Progenitor cell of endocrine pancreas (in vitro differentiated cells): ENCODE data around the gene KRT75. TPM values are rescaled to one million over a fixed set of nuclear protein-coding genes. Genes with fewer than 3 reads are reported as not detected.

Source experiments
- DNase-seq: peaks from one replicate; pipeline ENCODE4 v3.0.0; 2021; ENCODE audit warnings: low spot score; ENCODE audit not compliant: unreplicated experiment
- H3K27ac Mint-ChIP-seq: 2 replicates; pipeline ENCODE4 v1.8.0; 2021; ENCODE audit warnings: mild to moderate bottlenecking, moderate library complexity, mixed read lengths
- H3K27me3 Mint-ChIP-seq: 2 replicates; pipeline ENCODE4 v1.8.0; 2021; ENCODE audit warnings: mixed read lengths
- H3K36me3 Mint-ChIP-seq: 2 replicates; pipeline ENCODE4 v1.8.0; 2022; ENCODE audit warnings: mixed read lengths; ENCODE audit not compliant: insufficient read depth
- H3K4me1 Mint-ChIP-seq: 2 replicates; pipeline ENCODE4 v1.8.0; 2021; ENCODE audit warnings: low read depth, mixed read lengths
- H3K4me3 Mint-ChIP-seq: 2 replicates; pipeline ENCODE4 v1.8.0; 2021; ENCODE audit warnings: low read depth, mild to moderate bottlenecking, moderate library complexity, mixed read lengths
- H3K9me3 Mint-ChIP-seq: 2 replicates; pipeline ENCODE4 v1.8.0; 2021; ENCODE audit warnings: low read depth, mixed read lengths
- total RNA-seq: library from RNA; stranded (reverse); gene quantifications from 2 replicates; pipeline ENCODE4 v1.2.1, GENCODE V29; 2021
- TF ChIP-seq, protein P1 (sequence below): fragments of 200-600 bp; sonication (generic); IDR thresholded peaks from one replicate; pipeline ENCODE4 v1.5.0; 2021; ENCODE audit warnings: antibody characterized with exemption, mild to moderate bottlenecking; ENCODE audit not compliant: unreplicated experiment

The KRT75 gene
- total RNA-seq, 1 donor from 2014 or later = not detected

DNA sequence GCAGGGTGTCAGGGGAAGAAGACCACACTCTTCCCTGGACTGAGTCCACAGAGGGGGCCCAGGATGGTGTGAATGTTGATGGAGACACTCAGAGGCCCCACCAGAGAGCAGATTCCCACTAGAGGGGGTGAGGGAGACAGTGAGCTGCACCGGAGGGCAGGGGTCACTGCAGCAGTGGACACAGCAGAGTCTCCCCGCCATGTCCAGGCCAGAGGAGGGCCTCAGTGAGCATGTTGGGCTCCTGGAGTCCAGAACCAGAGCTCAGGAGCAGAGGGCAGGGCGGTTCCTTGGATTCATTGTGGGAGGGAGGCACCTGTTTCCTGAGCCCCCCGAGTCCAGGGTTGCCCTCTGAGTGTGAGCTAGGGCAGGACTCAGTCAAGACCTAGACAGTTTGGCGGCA lies 26.3 kb downstream of the KRT75 start:
- H3K27ac Mint-ChIP-seq = peak overlapping the region; percentile 71
- H3K27me3 Mint-ChIP-seq = peaks cover 26% of the 10 kb centered on the region
- H3K9me3 Mint-ChIP-seq = peaks cover 3% of the 10 kb centered on the region
- DNase-seq = no peak
- peaks cover 14% of the 10 kb centered on the region for H3K4me1 Mint-ChIP-seq
- TF ChIP-seq, protein P1, sequence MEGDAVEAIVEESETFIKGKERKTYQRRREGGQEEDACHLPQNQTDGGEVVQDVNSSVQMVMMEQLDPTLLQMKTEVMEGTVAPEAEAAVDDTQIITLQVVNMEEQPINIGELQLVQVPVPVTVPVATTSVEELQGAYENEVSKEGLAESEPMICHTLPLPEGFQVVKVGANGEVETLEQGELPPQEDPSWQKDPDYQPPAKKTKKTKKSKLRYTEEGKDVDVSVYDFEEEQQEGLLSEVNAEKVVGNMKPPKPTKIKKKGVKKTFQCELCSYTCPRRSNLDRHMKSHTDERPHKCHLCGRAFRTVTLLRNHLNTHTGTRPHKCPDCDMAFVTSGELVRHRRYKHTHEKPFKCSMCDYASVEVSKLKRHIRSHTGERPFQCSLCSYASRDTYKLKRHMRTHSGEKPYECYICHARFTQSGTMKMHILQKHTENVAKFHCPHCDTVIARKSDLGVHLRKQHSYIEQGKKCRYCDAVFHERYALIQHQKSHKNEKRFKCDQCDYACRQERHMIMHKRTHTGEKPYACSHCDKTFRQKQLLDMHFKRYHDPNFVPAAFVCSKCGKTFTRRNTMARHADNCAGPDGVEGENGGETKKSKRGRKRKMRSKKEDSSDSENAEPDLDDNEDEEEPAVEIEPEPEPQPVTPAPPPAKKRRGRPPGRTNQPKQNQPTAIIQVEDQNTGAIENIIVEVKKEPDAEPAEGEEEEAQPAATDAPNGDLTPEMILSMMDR = no peak
- H3K36me3 Mint-ChIP-seq = peaks cover 2% of the 10 kb centered on the region
- H3K4me3 Mint-ChIP-seq = no peak overlapping the region

DNA sequence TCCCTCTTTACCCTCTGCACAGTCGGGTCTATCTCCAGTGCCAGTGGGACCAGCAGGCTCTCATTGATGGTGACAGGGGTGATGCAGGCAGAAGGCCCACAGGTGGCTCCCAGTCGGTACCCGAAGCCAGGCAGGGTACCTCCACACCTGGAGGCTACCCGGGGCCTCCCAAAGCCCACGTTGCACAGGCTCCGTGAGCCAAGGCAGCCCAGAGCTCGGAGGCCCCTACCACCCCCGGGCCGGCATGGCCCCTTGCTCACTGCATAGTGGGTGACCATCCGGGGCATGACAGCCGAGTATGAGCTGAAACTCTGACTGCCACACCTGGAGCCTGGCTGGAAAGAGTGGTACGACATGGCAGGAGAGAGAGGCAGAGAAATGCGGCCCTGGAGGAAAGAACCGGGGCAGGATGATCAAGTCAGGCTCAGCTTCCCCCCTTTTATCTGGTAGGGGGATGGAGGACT lies 28.2 kb downstream of the KRT75 start, which contains the start of gene KRT82:
TSS of gene KRT82 (minus strand) at position 414 of the 464 bp plus-strand sequence. CDS start at position 356, 58 bp downstream.
- TF ChIP-seq, protein P1 = no peak
- H3K36me3 Mint-ChIP-seq = peaks cover 2% of the 10 kb centered on the region
- peaks cover 3% of the 10 kb centered on the region for H3K9me3 Mint-ChIP-seq
- H3K4me3 Mint-ChIP-seq = no peak within 1 kb of the TSS
- H3K27ac Mint-ChIP-seq = no peak within 1 kb of the TSS
- no peak for DNase-seq
- peaks cover 7% of the 10 kb centered on the region for H3K4me1 Mint-ChIP-seq
- peaks cover 43% of the 10 kb centered on the region for H3K27me3 Mint-ChIP-seq

- Mint-ChIP-seq H3K9me3 (peaks cover 3% of the 10 kb centered on the region), H3K4me3 (no peak overlapping the region), H3K27ac (no peak overlapping the region), H3K36me3 (peaks cover 2% of the 10 kb centered on the region), H3K27me3 (peaks cover 46% of the 10 kb centered on the region), H3K4me1 (peaks cover 2% of the 10 kb centered on the region)
- no peak for DNase-seq
- TF ChIP-seq, protein P1 = no peak
Observed at GRCh38 chr12:52404951-52405350, 29.2 kb downstream of the KRT75 start.

GRCh38 chr12:52403561-52403960 lies 30.6 kb downstream of the KRT75 start:
- peaks cover under 1% of the 10 kb centered on the region for H3K36me3 Mint-ChIP-seq
- DNase-seq = no peak
- H3K9me3 Mint-ChIP-seq = peaks cover 2% of the 10 kb centered on the region
- peaks cover 44% of the 10 kb centered on the region for H3K27me3 Mint-ChIP-seq
- peaks cover 2% of the 10 kb centered on the region for H3K4me1 Mint-ChIP-seq
- no peak overlapping the region for H3K27ac Mint-ChIP-seq
- H3K4me3 Mint-ChIP-seq = no peak overlapping the region
- TF ChIP-seq, protein P1 = no peak

GRCh38 chr12:52402873-52403540 lies 31.2 kb downstream of the KRT75 start:
- DNase-seq = no peak
- Mint-ChIP-seq H3K4me1 (no peaks in the 10 kb centered on the region), H3K36me3 (no peaks in the 10 kb centered on the region), H3K4me3 (no peak overlapping the region), H3K9me3 (no peaks in the 10 kb centered on the region), H3K27ac (peak overlapping the region; percentile 14), H3K27me3 (peaks cover 42% of the 10 kb centered on the region)
- TF ChIP-seq, protein P1 = no peak
